ENCODE measurements around the gene C1orf74.
"Not testable (repeated sequence)": the region's sequence is repeated elsewhere in the genome, so short reads cannot be mapped to it uniquely, and the experiment has no call there.

C1orf74 gene

DNA sequence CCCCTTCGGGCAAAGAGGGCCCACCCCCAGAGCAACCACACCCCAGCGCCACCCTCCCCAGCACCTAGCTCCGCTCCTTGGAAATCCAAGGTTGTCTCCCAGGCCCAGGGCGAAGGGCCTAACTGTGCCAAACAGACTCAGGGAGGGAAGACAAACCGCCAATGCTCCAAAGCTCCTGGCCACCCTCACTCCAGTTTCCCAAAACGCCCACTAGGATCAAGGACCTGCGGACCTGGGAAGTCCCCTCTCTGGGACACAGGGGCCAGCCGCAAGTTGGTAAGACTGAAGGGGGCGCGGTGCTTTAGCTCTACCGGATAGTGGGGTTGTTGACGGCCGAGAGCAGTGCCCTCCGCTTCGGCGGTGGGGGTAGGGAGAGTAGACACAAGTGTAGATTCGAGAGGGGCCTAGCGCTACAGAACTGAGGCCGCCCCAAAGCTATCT is 21.0 kb upstream of the C1orf74 start:
- DNase-seq (ENCODE audit: low read depth), result no peak

DNA sequence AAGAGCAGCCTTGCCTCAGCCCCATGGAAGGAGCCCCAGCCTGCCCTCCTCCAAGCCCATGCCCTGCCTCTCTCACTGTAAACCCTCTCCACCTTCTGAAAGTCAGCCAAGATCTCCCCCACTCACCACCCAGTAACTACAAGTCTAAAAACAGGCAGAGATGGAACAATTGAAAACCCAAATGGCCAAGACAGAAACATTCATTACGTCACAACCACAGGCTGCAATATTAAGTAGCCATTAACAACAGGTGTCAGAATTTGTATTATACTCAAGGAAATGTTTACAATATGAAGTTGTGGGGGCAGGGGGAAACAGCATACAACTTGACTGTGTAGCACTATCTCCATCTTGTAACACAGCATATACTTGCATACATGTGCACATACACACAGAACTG is 19.2 kb upstream of the C1orf74 start:
- no peak for DNase-seq (ENCODE audit: low read depth)

DNA sequence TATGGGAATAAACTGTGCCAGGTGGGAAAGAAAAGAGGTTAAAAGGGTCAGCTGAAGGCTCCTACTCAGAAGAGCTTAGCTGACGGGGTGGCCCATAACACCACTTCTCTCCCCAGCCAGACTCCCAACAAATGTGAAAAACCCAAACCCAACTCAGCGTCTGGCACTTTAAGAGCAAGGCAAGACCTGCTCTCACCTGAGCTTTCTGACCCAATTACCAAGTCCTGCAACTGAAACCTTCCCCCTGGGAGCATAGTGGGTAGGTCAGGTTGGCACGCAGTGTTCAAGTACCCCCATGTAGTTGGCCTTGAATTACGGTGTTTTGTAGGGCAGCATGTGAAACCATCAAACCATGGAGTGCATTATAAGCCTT is 18.4 kb upstream of the C1orf74 start:
- no peak for DNase-seq (ENCODE audit: low read depth)

GRCh38 chr1:209802117-209802779 is 17.9 kb upstream of the C1orf74 start:
- DNase-seq (ENCODE audit: low read depth), result no peak

DNA sequence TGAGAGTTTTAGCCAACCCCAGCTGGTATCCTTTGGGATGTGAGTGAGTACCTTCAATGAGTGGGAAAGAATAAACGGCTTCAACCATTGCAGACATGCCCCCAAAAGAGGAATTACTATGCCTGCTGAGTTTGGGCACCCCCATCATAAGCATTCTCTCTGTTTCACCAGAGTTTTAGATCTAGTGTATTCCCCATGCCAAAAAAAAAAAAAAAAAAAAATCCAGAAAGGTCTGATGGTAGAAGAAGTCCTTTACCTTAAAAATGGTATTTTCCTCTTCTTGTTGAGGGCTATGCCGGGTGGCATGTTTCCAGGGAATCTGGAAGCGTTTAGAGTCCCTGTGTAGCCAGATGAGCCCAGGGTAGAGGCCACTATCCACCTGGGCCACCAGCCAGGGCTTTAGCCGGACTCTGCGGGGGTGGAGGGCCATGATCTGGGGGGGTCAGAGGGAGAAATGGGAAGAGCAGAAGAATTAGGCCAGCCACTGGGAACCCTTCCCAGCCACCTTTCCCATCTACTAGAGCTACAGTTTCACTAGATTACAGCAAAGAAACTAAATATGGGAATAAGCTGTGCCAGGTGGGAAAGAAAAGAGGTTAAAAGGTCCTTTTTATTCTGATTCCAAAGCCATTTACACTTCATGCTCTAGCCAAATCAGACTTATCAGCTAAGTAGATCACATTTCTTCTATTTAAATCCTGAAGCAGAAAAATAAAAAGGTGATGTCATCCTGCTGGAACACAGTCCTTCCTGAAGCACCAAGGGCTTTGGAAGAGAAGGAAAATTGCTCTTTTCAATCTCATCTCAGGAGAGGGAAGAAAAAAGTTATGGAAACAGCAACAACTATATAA is 16.9 kb upstream of the C1orf74 start:
- DNase-seq (ENCODE audit: low read depth), result no peak

GRCh38 chr1:209797978-209798639 is 13.8 kb upstream of the C1orf74 start:
- no peak for DNase-seq (ENCODE audit: low read depth)

GRCh38 chr1:209793711-209794110 is 9.4 kb upstream of the C1orf74 start:
- not testable (repeated sequence) for DNase-seq (ENCODE audit: low read depth)

GRCh38 chr1:209791920-209792319 is 7.6 kb upstream of the C1orf74 start:
- DNase-seq (ENCODE audit: low read depth), result no peak

DNA sequence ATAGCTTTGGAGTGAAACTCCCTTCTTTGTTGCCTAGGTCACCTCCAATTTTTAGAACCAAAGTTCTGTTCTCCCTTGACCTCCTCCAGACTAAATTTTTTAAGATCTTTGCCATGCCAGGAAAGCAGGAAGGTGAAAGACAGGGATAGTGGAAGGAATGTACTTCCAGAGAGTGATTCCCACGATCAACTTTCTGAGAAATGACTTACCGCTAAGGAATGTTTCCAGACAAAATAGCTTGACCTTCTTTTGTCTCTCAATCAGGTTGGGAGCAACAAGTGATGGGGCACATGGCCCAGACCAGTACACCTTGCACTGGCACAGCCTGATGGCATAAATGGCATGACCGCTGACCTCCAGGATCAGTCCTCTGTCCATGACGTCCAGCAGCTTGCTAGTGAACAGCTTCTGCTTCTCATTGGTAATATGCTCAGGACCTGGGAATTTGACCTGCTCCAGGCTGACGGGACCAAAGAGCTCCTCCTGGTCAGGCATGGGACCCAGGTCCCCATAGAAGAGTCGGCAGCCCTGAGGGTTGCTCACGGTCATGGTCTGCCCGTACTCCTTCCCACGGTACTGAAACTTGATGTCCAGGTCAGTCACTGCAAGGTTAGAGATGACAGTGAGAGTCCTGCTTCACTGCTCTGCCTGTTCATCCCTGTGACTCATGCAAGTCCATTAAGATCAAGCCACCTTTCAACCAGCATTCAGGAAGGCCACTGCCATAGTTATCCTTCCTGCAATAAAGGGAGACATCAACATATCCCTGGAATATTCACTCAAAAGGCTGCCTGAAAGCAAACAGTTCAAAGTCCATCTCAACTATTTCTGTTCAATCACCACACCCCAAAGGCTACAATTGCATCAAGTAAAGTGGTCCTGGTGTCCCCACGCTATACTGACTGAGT is 6.2 kb upstream of the C1orf74 start:
- DNase-seq (ENCODE audit: low read depth), result no peak

- DNase-seq (ENCODE audit: low read depth), result no peak
Observed at GRCh38 chr1:209789245-209789644, 4.9 kb upstream of the C1orf74 start.

DNA sequence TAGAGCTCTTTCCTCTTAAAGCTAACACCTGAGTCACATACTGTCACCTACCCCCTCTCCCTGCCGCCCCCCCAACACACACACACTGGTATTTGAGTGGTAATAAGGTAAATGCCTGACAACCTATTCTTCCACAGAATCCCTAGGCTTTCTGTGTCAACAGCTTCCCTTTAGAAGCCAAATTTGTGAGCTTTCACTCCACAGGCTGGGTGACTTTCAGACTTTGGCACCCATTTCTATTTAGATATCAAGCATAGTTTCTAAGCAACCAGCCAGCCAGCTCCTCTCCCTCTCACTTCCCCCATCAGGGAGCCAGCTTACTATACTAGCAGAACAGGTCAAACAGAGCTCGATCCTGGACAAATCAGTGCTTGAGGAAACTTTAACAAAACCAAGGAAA is 3.2 kb upstream of the C1orf74 start:
- no peak for DNase-seq (ENCODE audit: low read depth)

GRCh38 chr1:209786146-209786545 is 1.8 kb upstream of the C1orf74 start:
- no peak for DNase-seq (ENCODE audit: low read depth)

DNA sequence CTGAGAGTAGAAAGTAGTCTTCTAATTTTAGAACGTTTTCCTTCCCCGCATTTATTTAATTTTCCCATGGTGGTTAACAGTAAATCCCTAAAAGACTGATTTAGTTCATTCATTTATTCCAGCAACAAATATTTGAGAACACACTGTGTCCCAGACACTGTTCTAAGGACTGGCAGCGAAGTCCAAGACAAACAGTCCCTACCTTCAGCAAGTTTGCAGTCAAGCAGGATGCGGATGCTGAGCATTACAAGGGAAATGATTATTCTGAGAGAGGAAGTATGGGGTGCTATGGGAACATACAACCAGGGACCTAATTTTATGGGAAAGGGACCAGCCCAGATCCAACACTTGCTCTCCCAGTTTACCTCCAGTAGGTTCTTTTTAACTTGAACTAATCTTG is 1.2 kb upstream of the C1orf74 start:
- no peak for DNase-seq (ENCODE audit: low read depth)

- no peak for DNase-seq (ENCODE audit: low read depth)
Observed at GRCh38 chr1:209783386-209783785, 973 bp downstream of the C1orf74 start.

GRCh38 chr1:209780268-209780667 is 4.1 kb downstream of the C1orf74 start:
- no peak for DNase-seq (ENCODE audit: low read depth)

DNA sequence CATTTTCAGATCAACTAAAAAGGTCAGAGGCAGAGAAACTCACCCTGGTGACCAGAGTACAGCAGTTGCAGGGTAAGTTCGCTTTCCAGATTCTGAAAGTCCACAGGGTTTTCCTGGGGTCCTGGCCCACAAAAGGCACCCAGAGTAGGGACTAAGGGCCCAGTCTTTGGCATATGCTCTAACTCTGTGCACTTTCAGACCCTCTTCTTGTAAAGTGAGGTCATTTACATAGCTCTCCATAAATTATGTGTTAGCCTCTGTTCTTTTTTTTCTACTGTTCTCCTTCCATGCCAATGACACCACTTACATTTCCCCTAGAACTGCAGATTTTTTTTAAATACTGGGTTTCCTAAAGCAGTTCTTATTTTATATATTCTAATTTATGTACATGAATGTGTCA is 6.3 kb downstream of the C1orf74 start:
- DNase-seq (ENCODE audit: low read depth), result no peak

- DNase-seq (ENCODE audit: low read depth), result no peak
Observed at GRCh38 chr1:209777587-209777986, 6.8 kb downstream of the C1orf74 start.

DNA sequence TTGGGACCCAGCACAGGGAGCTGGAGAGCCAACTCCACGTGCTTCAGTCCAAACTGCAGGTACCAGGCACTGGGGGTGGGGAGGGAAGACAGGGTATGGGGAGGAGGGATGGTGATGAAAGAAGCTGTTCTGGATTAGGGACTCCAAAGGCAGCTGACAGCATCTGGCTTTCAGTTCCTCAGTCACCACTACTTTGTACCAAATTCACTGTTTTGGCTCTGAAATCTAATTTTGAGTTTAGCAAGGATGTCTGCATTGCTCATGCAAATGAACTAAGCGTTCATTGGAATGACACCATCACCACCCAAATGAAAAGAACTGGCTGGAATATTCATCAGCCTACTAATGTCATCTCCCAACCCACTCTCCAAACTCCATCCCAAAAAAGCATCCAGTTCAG is 8.7 kb downstream of the C1orf74 start:
- no peak for DNase-seq (ENCODE audit: low read depth)

GRCh38 chr1:209774592-209774991 is 9.8 kb downstream of the C1orf74 start:
- DNase-seq (ENCODE audit: low read depth), result no peak

DNA sequence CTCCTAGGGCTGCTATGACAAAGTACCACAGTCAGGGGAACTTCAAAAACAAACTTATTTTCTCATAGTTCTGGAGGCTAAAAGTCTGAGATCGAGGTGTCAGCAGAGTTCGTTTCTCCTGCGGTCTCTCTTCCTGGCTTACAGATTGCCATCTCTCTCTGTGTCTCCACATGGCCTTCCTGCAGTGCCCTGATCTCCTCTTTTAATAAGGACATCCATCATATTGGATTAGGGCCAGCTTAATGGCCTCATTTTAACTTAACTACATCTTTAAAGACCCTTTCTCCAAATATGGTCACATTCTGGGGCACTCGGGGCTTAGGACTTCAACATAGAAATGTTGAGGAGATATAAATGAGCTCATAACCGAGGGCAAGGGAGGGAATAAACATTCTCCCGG is 12.2 kb downstream of the C1orf74 start:
- no peak for DNase-seq (ENCODE audit: low read depth)

- no peak for DNase-seq (ENCODE audit: low read depth)
Observed at GRCh38 chr1:209770636-209771415, 13.5 kb downstream of the C1orf74 start.

Measured in stimulated activated CD8-positive, alpha-beta memory T cell treated with anti-CD3 and anti-CD28 coated beads, Interleukin-4, amount 100 ng/mL, for 24 hours (primary cell).